NCI-H2171 treated with DMSO at 0.1 percent for 48 hours (cell line): Measurements from ENCODE around the gene RAB24.

Experiments
- DNase-seq: peaks from one replicate; lab custom pipeline; 2025; lab: John Stamatoyannopoulos, UW

RAB24 gene

GRCh38 chr5:177333420-177334154, 30.1 kb upstream of the RAB24 start:
- DNase-seq: no peak

- no peak for DNase-seq
Observed at GRCh38 chr5:177332896-177333260, 29.4 kb upstream of the RAB24 start.

GRCh38 chr5:177332031-177332895, 28.7 kb upstream of the RAB24 start:
- no peak for DNase-seq

- no peak for DNase-seq
Observed at GRCh38 chr5:177330991-177331842, 27.7 kb upstream of the RAB24 start.

GRCh38 chr5:177329883-177330282, 26.4 kb upstream of the RAB24 start:
- DNase-seq: no peak

- DNase-seq: no peak
Observed at GRCh38 chr5:177328545-177329231, 25.2 kb upstream of the RAB24 start.

GRCh38 chr5:177327539-177328522, 24.3 kb upstream of the RAB24 start:
- DNase-seq: no peak

GRCh38 chr5:177325868-177326381, 22.4 kb upstream of the RAB24 start:
- DNase-seq: no peak

- no peak for DNase-seq
Observed at GRCh38 chr5:177320879-177321278, 17.4 kb upstream of the RAB24 start.

GRCh38 chr5:177319913-177320588, 16.5 kb upstream of the RAB24 start:
- no peak for DNase-seq

- DNase-seq: peak; percentile 47
Observed at GRCh38 chr5:177317959-177318377, 14.4 kb upstream of the RAB24 start.

- no peak for DNase-seq
Observed at GRCh38 chr5:177316005-177316404, 12.5 kb upstream of the RAB24 start.

- no peak for DNase-seq
Observed at GRCh38 chr5:177315411-177315810, 11.9 kb upstream of the RAB24 start.

- DNase-seq: no peak
Observed at GRCh38 chr5:177314376-177315342, 11.1 kb upstream of the RAB24 start.

- no peak for DNase-seq
Observed at GRCh38 chr5:177313561-177314259, 10.2 kb upstream of the RAB24 start.

- DNase-seq: peak; percentile 29
Observed at GRCh38 chr5:177312649-177313181, 9.2 kb upstream of the RAB24 start.
